GM23248 (cell line): ENCODE measurements around the gene PTPRN. TPM values are rescaled to one million over a fixed set of nuclear protein-coding genes. Genes with fewer than 3 reads are reported as not detected.
A peak's percentile ranks its signal among the peaks of the same experiment; 100 is the strongest.

Source experiments
- DNase-seq: peaks from one replicate; pipeline ENCODE4 v3.0.0-alpha.2; 2015
- H2AFZ ChIP-seq: fragments of 200-600 bp; sonication (generic); 2 replicates; pipeline ENCODE4 v1.6.1; 2016; ENCODE audit warnings: antibody characterized with exemption
- H3F3A ChIP-seq: fragments of 200-600 bp; sonication (generic); 2 replicates; pipeline ENCODE4 v1.6.1; 2016; ENCODE audit warnings: mild to moderate bottlenecking, antibody characterized with exemption, mixed run types; ENCODE audit not compliant: insufficient read depth
- H3K27ac ChIP-seq: fragments of 200-600 bp; sonication (generic); 2 replicates; pipeline ENCODE4 v1.5.1; 2016; ENCODE audit warnings: mild to moderate bottlenecking
- H3K27me3 ChIP-seq: fragments of 200-600 bp; sonication (generic); replicated peaks from 2 replicates; pipeline ENCODE4 v1.6.1; 2016; ENCODE audit warnings: mild to moderate bottlenecking; ENCODE audit not compliant: insufficient read depth
- H3K36me3 ChIP-seq: fragments of 200-600 bp; sonication (generic); 2 replicates; pipeline ENCODE4 v1.6.1; 2016; ENCODE audit warnings: low read depth, mild to moderate bottlenecking
- H3K4me1 ChIP-seq: fragments of 200-600 bp; sonication (generic); 2 replicates; pipeline ENCODE4 v1.6.1; 2016; ENCODE audit warnings: mild to moderate bottlenecking; ENCODE audit not compliant: insufficient read depth
- H3K4me2 ChIP-seq: fragments of 200-600 bp; sonication (generic); one replicate; pipeline ENCODE4 v1.6.1; 2016; ENCODE audit warnings: mild to moderate bottlenecking; ENCODE audit not compliant: unreplicated experiment
- H3K4me3 ChIP-seq: fragments of 200-600 bp; sonication (generic); 2 replicates; pipeline ENCODE4 v1.5.1; 2016; ENCODE audit warnings: mild to moderate bottlenecking
- H3K79me2 ChIP-seq: fragments of 200-600 bp; sonication (generic); 2 replicates; pipeline ENCODE4 v1.6.1; 2016; ENCODE audit warnings: mild to moderate bottlenecking; ENCODE audit not compliant: insufficient read depth
- H3K9ac ChIP-seq: fragments of 200-600 bp; sonication (generic); 2 replicates; pipeline ENCODE4 v1.6.1; 2016; ENCODE audit warnings: mild to moderate bottlenecking
- H3K9me2 ChIP-seq: fragments of 200-600 bp; sonication (generic); 2 replicates; pipeline ENCODE4 v1.6.1; 2016; ENCODE audit warnings: mixed run types, mild to moderate bottlenecking, moderate library complexity; ENCODE audit not compliant: insufficient read depth
- H3K9me3 ChIP-seq: fragments of 200-600 bp; sonication (generic); one replicate; pipeline ENCODE4 v1.6.1; 2017; ENCODE audit warnings: low read depth
- H4K20me1 ChIP-seq: fragments of 200-600 bp; sonication (generic); 2 replicates; pipeline ENCODE4 v1.6.0; 2016; ENCODE audit not compliant: insufficient read depth
- EZH2 ChIP-seq: fragments of 200-600 bp; sonication (generic); IDR thresholded peaks from 2 replicates; pipeline ENCODE4 v1.6.1; 2018; ENCODE audit warnings: antibody characterized with exemption, mild to moderate bottlenecking; ENCODE audit not compliant: insufficient read depth, poor library complexity, severe bottlenecking
- EZH2phosphoT487 ChIP-seq: fragments of 200-600 bp; sonication (generic); IDR thresholded peaks from 2 replicates; pipeline ENCODE4 v1.6.1; 2018; ENCODE audit warnings: antibody characterized with exemption, moderate library complexity, mild to moderate bottlenecking, low read depth; ENCODE audit not compliant: insufficient read depth
- WGBS, 2 experiments: methylation state at CpG; one replicate each; pipeline ENCODE4 v1.1.6; 2015 to 2017; ENCODE audit warnings: low lambda C conversion rate in 2 of 2, low coverage in 1 of 2; ENCODE audit errors: missing lambda C conversion rate in 2 of 2; 5-methylcytosine and 5-hydroxymethylcytosine counted together
- in situ Hi-C: fragments of 300-500 bp; cut with MboI; formaldehyde crosslinking; loops from 2 replicates; pipeline ENCODE4 v1.15.0; 2020
- polyA plus RNA-seq: library from polyadenylated mRNA; unstranded; fragments of >200 nt; fragmentation: Nextera tagmentation; extraction: Ambion mirVana; gene quantifications from 2 replicates; pipeline ENCODE4 v1.2.1, GENCODE V29; 2016
- total RNA-seq: library from RNA; depleted of rRNA; stranded (reverse); fragments of >200 nt; shearing (Covaris generic); gene quantifications from 2 replicates; pipeline ENCODE4 v1.2.3, GENCODE V29; 2014

Gene PTPRN
- total and polyA plus RNA-seq, 2 experiments from 2014 or later: 29.2 to 54.1 TPM

DNA sequence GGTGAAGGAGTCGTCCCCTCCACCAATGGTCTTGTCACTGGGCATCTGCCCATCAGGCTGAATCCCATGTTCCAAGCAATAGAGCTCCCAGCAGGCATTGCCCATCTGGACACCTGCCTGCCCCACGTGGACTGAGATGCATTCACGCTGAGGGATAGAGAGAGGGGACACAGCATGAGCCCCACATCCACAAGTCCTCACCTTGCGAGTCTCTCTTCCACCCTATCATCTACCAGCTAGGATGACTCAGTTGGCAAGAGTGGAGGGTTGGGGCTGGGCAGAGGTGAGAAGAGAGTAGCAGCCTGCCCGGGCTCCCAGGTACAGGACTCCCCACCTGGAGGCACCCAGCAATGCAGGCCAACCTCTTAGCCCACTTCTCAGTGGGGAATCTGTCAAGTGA is 57.1 kb downstream of the PTPRN start:
- Histone ChIP-seq H2AFZ (no peak overlapping the region), H3K4me3 (no peak overlapping the region), H3K9ac (no peak overlapping the region), H3K9me3 (no peaks in the 10 kb centered on the region), H3F3A (peaks cover 46% of the 10 kb centered on the region), H3K4me1 (peaks cover 40% of the 10 kb centered on the region), H3K27ac (no peak overlapping the region), H3K36me3 (no peaks in the 10 kb centered on the region), H4K20me1 (no peaks in the 10 kb centered on the region), H3K79me2 (peaks cover 5% of the 10 kb centered on the region), H3K4me2 (no peak overlapping the region), H3K9me2 (no peaks in the 10 kb centered on the region), H3K27me3 (no peaks in the 10 kb centered on the region; the same call in 1 of the 2 replicates)
- no peak for TF ChIP-seq EZH2phosphoT487
- TF ChIP-seq EZH2: no peak
- in situ Hi-C loops: no loop called here
- 56 to 65% methylated on average over 5 of the region's 5 CpGs for WGBS, 2 experiments
- peak; percentile 3 for DNase-seq

DNA sequence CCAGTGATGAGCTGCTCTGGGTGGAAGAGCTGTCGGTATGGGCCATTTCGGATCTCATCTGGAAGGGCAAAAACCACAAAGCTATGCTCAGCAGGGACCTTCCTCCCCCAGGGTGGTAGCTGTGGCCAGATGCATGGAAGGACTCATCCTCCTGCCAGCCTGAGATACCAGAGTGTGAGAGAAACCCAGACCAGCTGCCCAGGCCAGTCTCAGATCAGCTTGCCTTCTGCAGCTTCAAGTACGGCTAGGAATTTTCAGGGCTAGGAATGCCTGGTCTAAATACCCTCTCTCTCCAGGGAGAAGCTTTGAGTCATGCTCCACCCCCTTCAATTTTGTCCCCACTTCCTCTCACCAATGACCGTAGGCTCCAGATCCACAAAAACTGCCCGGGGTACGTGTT is 57.5 kb downstream of the PTPRN start:
- H3K27ac ChIP-seq: no peak overlapping the region
- H3F3A ChIP-seq: peaks cover 46% of the 10 kb centered on the region
- no peaks in the 10 kb centered on the region; the same call in 1 of the 2 replicates for H3K27me3 ChIP-seq
- 84 to 85% methylated on average over 6 of the region's 6 CpGs for WGBS, 2 experiments
- no peak overlapping the region for H2AFZ ChIP-seq
- H3K4me2 ChIP-seq: no peak overlapping the region
- no peaks in the 10 kb centered on the region for H3K36me3 ChIP-seq
- no peak overlapping the region for H3K4me3 ChIP-seq
- peak; percentile 18 for DNase-seq
- H3K9ac ChIP-seq: no peak overlapping the region
- H3K4me1 ChIP-seq: peaks cover 41% of the 10 kb centered on the region
- no peaks in the 10 kb centered on the region for H3K9me2 ChIP-seq
- in situ Hi-C loops: no loop called here
- H4K20me1 ChIP-seq: no peaks in the 10 kb centered on the region
- H3K79me2 ChIP-seq: peaks cover 9% of the 10 kb centered on the region
- H3K9me3 ChIP-seq: no peaks in the 10 kb centered on the region
- TF ChIP-seq EZH2 (no peak), EZH2phosphoT487 (no peak)

DNA sequence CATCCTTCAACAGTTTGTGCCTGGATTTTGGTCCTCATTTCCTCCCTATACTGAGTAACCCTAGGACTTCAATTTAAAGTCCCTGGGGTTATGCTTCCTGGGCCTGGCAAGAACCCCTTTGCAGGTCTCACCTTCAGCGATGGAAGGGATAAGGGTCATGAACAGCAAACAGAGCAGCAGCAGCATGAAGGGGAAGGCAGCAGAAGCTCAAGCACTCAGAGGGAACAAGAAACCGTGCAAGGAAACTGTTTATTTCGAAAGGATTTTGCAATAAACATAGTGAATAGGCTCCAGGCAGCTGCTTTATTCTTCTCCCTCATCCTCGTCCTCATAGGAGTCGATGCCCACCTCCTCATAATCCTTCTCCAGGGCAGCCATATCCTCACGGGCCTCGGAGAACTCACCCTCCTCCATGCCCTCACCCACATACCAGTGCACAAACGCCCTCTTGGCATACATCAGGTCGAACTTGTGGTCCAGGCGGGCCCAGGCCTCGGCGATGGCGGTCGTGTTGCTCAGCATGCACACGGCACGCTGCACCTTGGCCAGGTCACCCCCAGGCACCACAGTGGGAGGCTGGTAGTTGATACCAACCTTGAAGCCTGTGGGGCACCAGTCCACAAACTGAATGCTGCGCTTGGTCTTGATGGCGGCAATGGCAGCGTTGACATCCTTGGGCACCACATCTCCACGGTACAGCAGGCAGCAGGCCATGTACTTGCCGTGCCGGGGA is 59.0 kb downstream of the PTPRN start:
- H3K27me3 ChIP-seq: no peaks in the 10 kb centered on the region
- no peaks in the 10 kb centered on the region for H3K9me2 ChIP-seq
- H3K36me3 ChIP-seq: no peaks in the 10 kb centered on the region
- in situ Hi-C loops: no loop called here
- 80 to 83% methylated on average over 22 of the region's 22 CpGs for WGBS, 2 experiments
- no peak overlapping the region; the same call in 1 of the 2 replicates for H3K4me3 ChIP-seq
- H3K79me2 ChIP-seq: peaks cover 22% of the 10 kb centered on the region
- peaks cover 50% of the 10 kb centered on the region for H3F3A ChIP-seq
- no peaks in the 10 kb centered on the region for H4K20me1 ChIP-seq
- H3K4me2 ChIP-seq: peak overlapping the region; percentile 80
- TF ChIP-seq EZH2 (no peak), EZH2phosphoT487 (no peak)
- H3K9me3 ChIP-seq: no peaks in the 10 kb centered on the region
- peak overlapping the region; percentile 66 for H3K9ac ChIP-seq
- DNase-seq: peak; percentile 33
- peak overlapping the region; percentile 89 for H3K27ac ChIP-seq
- peaks cover 49% of the 10 kb centered on the region for H3K4me1 ChIP-seq
- no peak overlapping the region for H2AFZ ChIP-seq

DNA sequence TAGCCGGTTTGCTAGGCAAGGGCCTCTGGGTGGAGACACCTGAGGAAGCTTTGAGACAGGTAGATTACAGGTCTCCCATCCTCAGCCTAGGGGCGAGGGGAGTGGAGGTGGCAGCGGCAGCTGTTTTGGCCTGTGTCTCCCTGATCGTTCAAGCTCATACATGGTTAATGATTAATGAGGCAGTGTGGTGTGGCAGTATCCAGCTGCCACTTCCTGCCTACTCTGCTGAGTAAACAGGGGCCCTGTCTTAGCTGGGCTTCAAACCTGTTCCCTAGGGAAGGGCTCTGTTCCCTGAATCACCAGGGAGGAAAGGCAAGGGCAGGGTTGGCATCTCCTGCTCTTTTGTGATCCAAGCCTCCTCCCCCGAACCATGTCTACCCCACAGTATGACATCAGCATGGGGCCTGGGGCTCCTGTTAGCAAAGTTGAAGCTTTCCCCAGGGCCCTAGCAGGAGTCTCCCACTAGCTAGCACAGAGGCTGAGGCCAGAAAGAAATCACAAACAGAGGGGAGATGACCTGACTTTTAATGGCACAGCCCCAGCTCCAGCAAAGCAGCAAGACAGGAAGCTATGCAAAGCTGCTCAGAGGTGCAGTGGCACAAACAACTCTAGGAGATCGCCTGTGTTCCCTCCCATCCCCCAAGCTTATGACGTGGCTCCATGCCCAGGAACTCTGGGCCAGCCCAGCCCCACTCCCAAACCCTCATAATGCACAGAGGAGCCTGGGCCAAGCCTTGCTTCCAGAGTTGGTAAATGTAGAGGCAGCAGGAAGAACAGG is 59.8 kb downstream of the PTPRN start:
- H3K4me2 ChIP-seq: peak overlapping the region; percentile 80
- H3K27me3 ChIP-seq: no peaks in the 10 kb centered on the region
- no peaks in the 10 kb centered on the region for H4K20me1 ChIP-seq
- DNase-seq: peak; percentile 92
- 0 out of 2 replicates have a peak overlapping the region, but pooled peaks have one; percentile 2 for H2AFZ ChIP-seq
- no peaks in the 10 kb centered on the region for H3K36me3 ChIP-seq
- H3K79me2 ChIP-seq: peaks cover 30% of the 10 kb centered on the region
- in situ Hi-C loops: no loop called here
- peak overlapping the region; percentile 89 for H3K27ac ChIP-seq
- peak overlapping the region; percentile 28; the same call in 1 of the 2 replicates for H3K4me3 ChIP-seq
- H3K9ac ChIP-seq: peak overlapping the region; percentile 66
- H3K4me1 ChIP-seq: peaks cover 54% of the 10 kb centered on the region
- H3K9me3 ChIP-seq: no peaks in the 10 kb centered on the region
- TF ChIP-seq EZH2: no peak
- TF ChIP-seq EZH2phosphoT487: no peak
- 20 to 22% methylated on average over 7 of the region's 7 CpGs for WGBS, 2 experiments
- H3K9me2 ChIP-seq: no peaks in the 10 kb centered on the region
- peaks cover 43% of the 10 kb centered on the region for H3F3A ChIP-seq
